ENCODE measurements around the gene ATAT1. TPM values are rescaled to one million over a fixed set of nuclear protein-coding genes. Genes with fewer than 3 reads are reported as not detected.

The ATAT1 gene
- total and polyA plus RNA-seq, 10 of the 15 experiments (the other 5 are each of a cell fraction or from before 2014, with no cell fraction given), result 1.1 to 14.2 (median 6.9) TPM

- TF ChIP-seq ETV6 (conservative IDR thresholded peaks at IDR 0.05 in 1 of 2, IDR thresholded peaks at IDR 0.05 in 1 of 2; ENCODE audit: borderline replicate concordance in 1 of 2, low read depth in 1 of 2) (peak; percentile 74 to 98; a peak in 3 of 4 replicates), CTCF (IDR thresholded peaks at IDR 0.05 in 2 of 3, conservative IDR thresholded peaks at IDR 0.05 in 1 of 3; ENCODE audit: control insufficient read depth in 2 of 3, extremely low read depth in 1 of 3, insufficient read depth in 1 of 3, low read depth in 3 of 3, low read length in 3 of 3) (no peak), JUNB (IDR thresholded peaks at IDR 0.05) (no peak; the same call in 1 of the 2 replicates), E2F4 (IDR thresholded peaks at IDR 0.05; ENCODE audit: low read depth, low read length) (0 out of 2 replicates have a peak, but pooled peaks have one; percentile 12), TCF12 (IDR thresholded peaks at IDR 0.05; ENCODE audit: low read depth, low read length) (peak; percentile 78), YY1 (IDR thresholded peaks at IDR 0.05; ENCODE audit: low read depth, low read length) (peak; percentile 63), IRF3 (IDR thresholded peaks at IDR 0.05) (no peak), HDAC6 (IDR thresholded peaks at IDR 0.05; ENCODE audit: unreplicated experiment) (peak; percentile 8), USF2 (IDR thresholded peaks at IDR 0.05; ENCODE audit: borderline replicate concordance, low read depth, low read length) (no peak; the same call in 1 of the 2 replicates), E4F1 (IDR thresholded peaks at IDR 0.05; ENCODE audit: borderline replicate concordance, partially characterized antibody) (peak; percentile 68), TCF3 (IDR thresholded peaks at IDR 0.05; ENCODE audit: borderline replicate concordance, insufficient read depth, low read depth, low read length) (peak; percentile 64; the same call in 1 of the 2 replicates), DPF2 (IDR thresholded peaks at IDR 0.05) (peak; percentile 62), TARDBP (IDR thresholded peaks at IDR 0.05; ENCODE audit: borderline replicate concordance) (no peak; the same call in 1 of the 2 replicates), RELA (IDR thresholded peaks at IDR 0.05; ENCODE audit: borderline replicate concordance, partially characterized antibody) (no peak), EGR1 (IDR thresholded peaks at IDR 0.05; ENCODE audit: borderline replicate concordance in 1 of 2, low read depth in 2 of 2, low read length in 2 of 2) (peak in 1 of 2 experiments; percentile 92; a peak in 2 of 3 replicates), POLR2A (IDR thresholded peaks at IDR 0.05; ENCODE audit: low read depth, low read length) (peak; percentile 80), USF1 (IDR thresholded peaks at IDR 0.05; ENCODE audit: borderline replicate concordance, extremely low read length, insufficient read depth, low read depth, low read length) (no peak), SRF (IDR thresholded peaks at IDR 0.05; ENCODE audit: low read depth in 2 of 2, low read length in 2 of 2) (peak; percentile 67 to 74), ZNF622 (IDR thresholded peaks at IDR 0.05) (no peak)
Measured at GRCh38 chr6:30682143-30683117, 55.8 kb downstream of the ATAT1 start (continued).

Data from GM12878 (cell line).